K562 (cell line): ENCODE results near the gene LMCD1. TPM values are rescaled to one million over a fixed set of nuclear protein-coding genes. Genes with fewer than 3 reads are reported as not detected.
A peak's percentile ranks its signal among the peaks of the same experiment; 100 is the strongest.

ENCODE experiments used
- ATAC-seq: fragments of 200-7000 bp; cut with Tn5 transposase; 3 replicates; pipeline ENCODE4 v1.9.1; 2020; ENCODE audit warnings: moderate library complexity
- BruUV-seq: library from RNA; stranded (reverse); fragments of 400-500 nt; replicated peaks from 2 replicates; lab custom pipeline; 2021; lab: Mats Ljungman, UMichigan
- CTCF ChIA-PET: fragments of 300-600 bp; formaldehyde crosslinking; extraction: SDS; loops from one replicate; lab custom pipeline; 2021; ENCODE audit warnings: low intra/inter-chr PET ratio; lab: Yijun Ruan, JAX
- POLR2A ChIA-PET: fragments of 300-600, 350-650 bp; sonication (Branson Sonifier 250); formaldehyde crosslinking; extraction: SDS; loops from one replicate; lab custom pipeline; 2021; ENCODE audit warnings: antibody characterized with exemption, inconsistent platforms; lab: Yijun Ruan, JAX
- DNase-seq, 4 experiments: peaks; one replicate each; pipeline versions ENCODE4 v3.0.0 to v3.0.0-alpha.2; 2011 to 2018; ENCODE audit warnings: low spot score in 3 of 4, mixed read lengths in 3 of 4; ENCODE audit errors: extremely low read depth in 1 of 4
- FAIRE-seq: peaks from 2 replicates; lab custom pipeline; 2011; peaks lifted over from hg19 to GRCh38; lab: Jason Lieb, UNC
- H2AFZ ChIP-seq: 2 replicates; pipeline ENCODE4 v1.6.0; 2011; ENCODE audit warnings: low read depth, low read length, control low read depth, inconsistent platforms
- H3K27ac ChIP-seq: fragments of 200-600 bp; 3 replicates; pipeline ENCODE4 v1.8.0; 2011; ENCODE audit warnings: low read depth, mild to moderate bottlenecking, control low read depth, inconsistent platforms, low read length, moderate library complexity, mixed read lengths; ENCODE audit errors: extremely low read depth
- H3K27me3 ChIP-seq, 2 experiments: fragments of 300-600 bp in 1 of 2; 2 replicates in 1 of 2; 3 replicates in 1 of 2; pipeline versions ENCODE4 v1.6.0 to v1.8.0; 2011; ENCODE audit warnings: inconsistent platforms in 2 of 2, low read length in 2 of 2, mild to moderate bottlenecking in 1 of 2, mixed read lengths in 1 of 2, moderate library complexity in 1 of 2; ENCODE audit not compliant: control insufficient read depth in 2 of 2, insufficient read depth in 2 of 2
- H3K36me3 ChIP-seq: fragments of 300-600 bp; 3 replicates; pipeline ENCODE4 v1.8.0; 2011; ENCODE audit warnings: mild to moderate bottlenecking, low read length, inconsistent platforms; ENCODE audit not compliant: control insufficient read depth, insufficient read depth
- H3K4me1 ChIP-seq, 2 experiments: fragments of 200-600 bp in 1 of 2; replicated peaks in 1 of 2; 2 replicates in 1 of 2; 3 replicates in 1 of 2; pipeline versions ENCODE4 v1.5.1 to v1.8.0; 2011; ENCODE audit warnings: inconsistent platforms in 2 of 2, low read length in 2 of 2, mild to moderate bottlenecking in 1 of 2, mixed read lengths in 1 of 2, moderate library complexity in 1 of 2; ENCODE audit not compliant: control insufficient read depth in 2 of 2, insufficient read depth in 2 of 2
- H3K4me2 ChIP-seq: 2 replicates; pipeline ENCODE4 v1.6.1; 2011; ENCODE audit warnings: low read length, control low read depth, inconsistent platforms, mixed read lengths; ENCODE audit not compliant: insufficient read depth
- H3K4me3 ChIP-seq: fragments of 200-600 bp; sonication (generic), shearing (Covaris generic); 2 replicates; pipeline ENCODE4 v1.5.1; 2016; ENCODE audit warnings: control low read depth, inconsistent platforms
- H3K79me2 ChIP-seq: fragments of 200-600 bp; 3 replicates; pipeline ENCODE4 v1.8.0; 2011; ENCODE audit warnings: low read length, inconsistent platforms; ENCODE audit not compliant: control insufficient read depth, insufficient read depth
- H3K9ac ChIP-seq, 2 experiments: 2 replicates each; pipeline versions ENCODE4 v1.6.0 to v1.6.1; 2011; ENCODE audit warnings: low read depth in 2 of 2, low read length in 2 of 2, control low read depth in 1 of 2, inconsistent platforms in 1 of 2, mild to moderate bottlenecking in 1 of 2, mixed read lengths in 1 of 2; ENCODE audit not compliant: insufficient read depth in 1 of 2
- H3K9me1 ChIP-seq: one replicate; pipeline ENCODE4 v1.6.0; 2011; ENCODE audit warnings: inconsistent platforms, mild to moderate bottlenecking, low read length, moderate library complexity; ENCODE audit not compliant: control insufficient read depth, insufficient read depth
- H3K9me3 ChIP-seq: replicated peaks from 2 replicates; pipeline ENCODE4 v1.5.1; 2011; ENCODE audit warnings: low read depth, low read length, inconsistent platforms; ENCODE audit not compliant: control insufficient read depth, insufficient read depth
- H4K20me1 ChIP-seq: replicated peaks from 2 replicates; pipeline ENCODE4 v1.6.1; 2011; ENCODE audit warnings: low read length, inconsistent platforms, mixed read lengths; ENCODE audit not compliant: control insufficient read depth, insufficient read depth
- CEBPG ChIP-seq, 3 experiments: fragments of 200-800 bp in 1 of 3; sonication (Bioruptor generic) in 1 of 3; sonication (generic) in 1 of 3; formaldehyde crosslinking in 1 of 3; IDR thresholded peaks in 2 of 3; conservative IDR thresholded peaks in 1 of 3; 2 replicates each; pipeline versions ENCODE4 v1.6.1 to v1.8.0; 2016 to 2022; ENCODE audit warnings: missing compliant biosample characterization in 2 of 3, missing genetic modification characterization in 2 of 3, mild to moderate bottlenecking in 1 of 3, missing genetic modification reagents in 1 of 3
- FOXA3 ChIP-seq, 2 experiments: fragments of 450-650 bp in 1 of 2; sonication (generic) in 1 of 2; formaldehyde crosslinking; IDR thresholded peaks in 1 of 2; conservative IDR thresholded peaks in 1 of 2; 2 replicates each; pipeline versions ENCODE4 v1.4.0 to v1.8.0; 2020 to 2022; ENCODE audit warnings: mild to moderate bottlenecking in 2 of 2, missing genetic modification reagents in 1 of 2
- POU5F1 ChIP-seq: fragments of 150-350 bp; IDR thresholded peaks from 2 replicates; pipeline ENCODE4 v1.6.1; 2014; ENCODE audit warnings: borderline replicate concordance, low read length, low read depth, mild to moderate bottlenecking; ENCODE audit not compliant: partially characterized antibody
- REST ChIP-seq, 2 experiments: fragments of 450-650 bp; formaldehyde crosslinking in 1 of 2; IDR thresholded peaks; 2 replicates each; pipeline versions ENCODE4 v1.4.0 to v1.6.1; 2014 to 2020; ENCODE audit warnings: mild to moderate bottlenecking in 2 of 2, borderline replicate concordance in 1 of 2, low read depth in 1 of 2
- SRSF9 ChIP-seq: fragments of 200-400 bp; formaldehyde crosslinking; IDR thresholded peaks from 2 replicates; pipeline ENCODE4 v1.6.1; 2017; ENCODE audit warnings: low read depth, low read length, borderline replicate concordance
- TEAD2 ChIP-seq: fragments of 450-650 bp; IDR thresholded peaks from 2 replicates; pipeline ENCODE4 v1.6.1; 2016; ENCODE audit warnings: missing genetic modification characterization, control low read depth, missing compliant biosample characterization
- ZBTB17 ChIP-seq: fragments of 450-650 bp; formaldehyde crosslinking; IDR thresholded peaks from 2 replicates; pipeline ENCODE4 v1.4.0; 2020; ENCODE audit warnings: mild to moderate bottlenecking
- ZNF23 ChIP-seq: fragments of 250-450 bp; sonication (Bioruptor Pico); IDR thresholded peaks from 2 replicates; pipeline ENCODE4 v1.4.0; 2020; ENCODE audit warnings: mild to moderate bottlenecking
- WGBS: fragments of 100-300 bp; shearing (Covaris generic); methylation state at CpG from one replicate; pipeline ENCODE4 v1.1.6; 2016; ENCODE audit warnings: low coverage, mixed read lengths; ENCODE audit not compliant: insufficient coverage; ENCODE audit errors: missing lambda C conversion rate; 5-methylcytosine and 5-hydroxymethylcytosine counted together
- in situ Hi-C: fragments of 300-500 bp; cut with MboI; formaldehyde crosslinking; loops from 4 replicates; pipeline ENCODE4 v1.15.0; 2018; ENCODE audit warnings: inconsistent platforms, mixed read lengths
- intact Hi-C: fragments of 100-400 bp; cut with micrococcal nuclease; formaldehyde crosslinking; loops from 2 replicates; pipeline ENCODE4 v1.14.2; 2022
- polyA plus RNA-seq, 8 experiments: library from polyadenylated mRNA; depleted of rRNA in 4 of 8; stranded (reverse) in 5 of 8; unstranded in 3 of 8; fragments of >200 nt; fragmentation: Nextera tagmentation in 2 of 8; fragmentation: Illumina TruSeq in 1 of 8; extraction: Ambion mirVana in 2 of 8; extraction: Trizol in 1 of 8; gene quantifications; 2 replicates each; pipeline versions ENCODE4 v1.2.1 to v1.2.3, GENCODE V29; 2011 to 2014; ENCODE audit warnings: inconsistent platforms in 1 of 8, missing spikeins in 1 of 8
- total RNA-seq, 7 experiments: library from RNA; depleted of rRNA in 6 of 7; stranded (reverse); fragments of >200 nt in 6 of 7; fragmentation: Illumina TruSeq in 2 of 7; extraction: Trizol in 2 of 7; gene quantifications; 2 replicates each; pipeline versions ENCODE4 v1.2.1 to v1.2.3, GENCODE V29; 2011 to 2021; ENCODE audit warnings: low replicate concordance in 1 of 7

LMCD1 gene
- total and polyA plus RNA-seq, 9 of the 15 experiments (the other 6 are each of a cell fraction or from before 2014, with no cell fraction given): 0.60 TPM; not detected in 8

DNA sequence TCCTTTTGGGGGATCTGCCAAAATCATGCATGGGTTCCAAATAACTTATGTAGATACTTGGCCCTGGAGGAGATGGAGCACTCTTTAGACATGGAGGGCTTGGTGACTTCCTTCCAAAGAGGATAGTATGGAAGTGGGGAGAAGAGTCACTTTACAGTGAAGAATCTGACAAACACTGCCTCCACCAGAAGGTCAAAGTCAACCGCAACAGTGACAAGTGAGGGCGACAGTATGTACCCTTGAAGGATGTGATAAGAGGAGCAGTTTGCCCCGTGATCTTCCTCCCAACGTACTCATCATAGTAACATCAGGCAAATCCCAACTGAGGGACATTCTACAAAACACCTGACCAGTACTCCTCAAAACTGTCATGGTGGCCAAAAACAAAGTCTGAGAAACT, 62.0 kb downstream of the LMCD1 start (continued):
- TF ChIP-seq POU5F1 (no peak), ZBTB17 (CRISPR knock-in tag) (0 out of 2 replicates have a peak, but pooled peaks have one; percentile 9), FOXA3 (CRISPR knock-in tag; conservative IDR thresholded peaks at IDR 0.05 in 1 of 2, IDR thresholded peaks at IDR 0.05 in 1 of 2) (no peak), CEBPG (CRISPR knock-in tag; IDR thresholded peaks at IDR 0.05) (no peak), CEBPG (tag; conservative IDR thresholded peaks at IDR 0.05 in 1 of 2, IDR thresholded peaks at IDR 0.05 in 1 of 2) (no peak)

DNA sequence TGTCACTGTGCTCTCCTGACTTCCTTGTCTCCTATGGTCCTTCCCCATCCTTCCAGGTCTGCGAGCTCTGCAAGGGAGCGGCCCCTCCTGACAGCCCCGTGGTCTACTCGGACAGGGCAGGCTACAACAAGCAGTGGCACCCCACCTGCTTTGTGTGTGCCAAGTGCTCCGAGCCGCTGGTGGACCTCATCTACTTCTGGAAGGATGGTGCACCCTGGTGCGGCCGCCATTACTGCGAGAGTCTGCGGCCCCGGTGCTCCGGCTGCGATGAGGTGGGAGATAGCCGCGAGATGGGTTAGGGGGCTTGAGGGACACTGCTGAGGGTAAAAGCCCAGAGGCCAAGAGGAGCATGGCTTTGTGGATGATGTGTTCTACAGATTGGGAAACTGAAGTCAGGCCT, 63.8 kb downstream of the LMCD1 start:
- peaks cover 0 to 10% of the 10 kb centered on the region in 2 experiments; a peak in 3 of 5 replicates for H3K27me3 ChIP-seq
- intact Hi-C loops (no loop called here), in situ Hi-C loops (no loop called here)
- POLR2A ChIA-PET: no interaction called here
- BruUV-seq: no TSS peak
- no peak for ATAC-seq
- no peaks in the 10 kb centered on the region for H3K79me2 ChIP-seq
- no peaks in the 10 kb centered on the region for H3K9me1 ChIP-seq
- no peak overlapping the region for H3K4me2 ChIP-seq
- TF ChIP-seq REST (IDR thresholded peaks at IDR 0.05; ENCODE audit: borderline replicate concordance) (no peak), REST (CRISPR knock-in tag; IDR thresholded peaks at IDR 0.05; ENCODE audit: low read depth) (no peak), SRSF9 (no peak), ZNF23 (CRISPR knock-in tag) (no peak), TEAD2 (tag) (no peak)
- no peak overlapping the region for H3K9ac ChIP-seq
- H2AFZ ChIP-seq: no peak overlapping the region
- no peak for FAIRE-seq
- H3K4me1 ChIP-seq: peaks cover 0 to 3% of the 10 kb centered on the region in 2 experiments; a peak in 2 of 5 replicates
- no peak overlapping the region for H3K4me3 ChIP-seq
- no peaks in the 10 kb centered on the region for H3K9me3 ChIP-seq
- H4K20me1 ChIP-seq: no peaks in the 10 kb centered on the region
- 3% methylated on average over 15 of the region's 15 CpGs for WGBS
- H3K36me3 ChIP-seq: no peaks in the 10 kb centered on the region
- DNase-seq: no peak
- CTCF ChIA-PET: no interaction called here
- H3K27ac ChIP-seq: no peak overlapping the region
